Activated T-helper 17 cell treated with anti-CD3 and anti-CD28 coated beads, Interleukin-2, amount 50 U/mL, for 72 hours (primary cell): Measurements from ENCODE around the gene RCN2. TPM values are rescaled to one million over a fixed set of nuclear protein-coding genes. Genes with fewer than 3 reads are reported as not detected.
A peak's percentile ranks its signal among the peaks of the same experiment; 100 is the strongest.

Experiments
- ATAC-seq: fragments of 150-1000 bp; cut with Tn5 transposase; replicated peaks from 2 replicates; pipeline ENCODE4 v1.10.0; 2021; ENCODE audit warnings: mild to moderate bottlenecking, moderate library complexity
- H3K27ac Mint-ChIP-seq: one replicate; pipeline ENCODE4 v1.8.0; 2022; ENCODE audit warnings: mixed read lengths
- H3K27me3 Mint-ChIP-seq: one replicate; pipeline ENCODE4 v1.8.0; 2022; ENCODE audit warnings: mixed read lengths
- H3K36me3 Mint-ChIP-seq: one replicate; pipeline ENCODE4 v1.8.0; 2022; ENCODE audit warnings: low read depth, mild to moderate bottlenecking, mixed read lengths
- H3K4me1 Mint-ChIP-seq: one replicate; pipeline ENCODE4 v1.8.0; 2022; ENCODE audit warnings: mixed read lengths
- H3K4me3 Mint-ChIP-seq: one replicate; pipeline ENCODE4 v1.8.0; 2022; ENCODE audit warnings: mild to moderate bottlenecking, mixed read lengths
- H3K9me3 Mint-ChIP-seq: one replicate; pipeline ENCODE4 v1.8.0; 2022; ENCODE audit warnings: mixed read lengths
- total RNA-seq, 2 donors: library from RNA; stranded (reverse); gene quantifications; one replicate each; pipeline ENCODE4 v1.2.3, GENCODE V29; 2022

Gene RCN2
- total RNA-seq, 2 donors from 2014 or later, result 18.1 to 27.5 TPM

GRCh38 chr15:77001966-77002365 lies 70.4 kb downstream of the RCN2 start:
- peak overlapping the region; percentile 85 for H3K4me3 Mint-ChIP-seq
- H3K36me3 Mint-ChIP-seq, result peaks cover 96% of the 10 kb centered on the region
- peak overlapping the region; percentile 85 for H3K27ac Mint-ChIP-seq
- no peak for ATAC-seq
- no peaks in the 10 kb centered on the region for H3K27me3 Mint-ChIP-seq
- no peaks in the 10 kb centered on the region for H3K9me3 Mint-ChIP-seq
- H3K4me1 Mint-ChIP-seq, result peaks cover 69% of the 10 kb centered on the region

DNA sequence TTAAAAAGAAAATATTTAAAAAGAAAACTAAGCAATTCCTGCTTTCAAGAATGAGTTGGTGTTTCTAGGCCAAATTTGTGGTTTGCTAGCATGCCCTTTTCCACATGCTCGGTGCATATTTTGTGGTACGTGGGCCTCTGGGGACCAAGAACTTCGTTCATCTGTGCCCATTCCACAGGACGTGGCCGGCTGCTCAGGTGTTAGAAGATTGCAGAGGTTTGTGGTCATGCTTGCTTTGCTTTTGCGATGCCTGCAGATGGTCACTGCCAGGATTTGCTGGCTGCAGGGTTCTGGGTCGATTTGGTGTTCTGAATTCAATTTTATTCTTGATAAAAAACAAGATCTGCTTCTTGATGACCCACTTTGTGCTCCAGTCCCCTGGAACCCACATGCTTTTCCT lies 70.9 kb downstream of the RCN2 start:
- H3K36me3 Mint-ChIP-seq, result peaks cover 95% of the 10 kb centered on the region
- H3K27me3 Mint-ChIP-seq, result no peaks in the 10 kb centered on the region
- no peak for ATAC-seq
- H3K4me3 Mint-ChIP-seq, result peak overlapping the region; percentile 85
- H3K4me1 Mint-ChIP-seq, result peaks cover 65% of the 10 kb centered on the region
- peak overlapping the region; percentile 85 for H3K27ac Mint-ChIP-seq
- no peaks in the 10 kb centered on the region for H3K9me3 Mint-ChIP-seq

DNA sequence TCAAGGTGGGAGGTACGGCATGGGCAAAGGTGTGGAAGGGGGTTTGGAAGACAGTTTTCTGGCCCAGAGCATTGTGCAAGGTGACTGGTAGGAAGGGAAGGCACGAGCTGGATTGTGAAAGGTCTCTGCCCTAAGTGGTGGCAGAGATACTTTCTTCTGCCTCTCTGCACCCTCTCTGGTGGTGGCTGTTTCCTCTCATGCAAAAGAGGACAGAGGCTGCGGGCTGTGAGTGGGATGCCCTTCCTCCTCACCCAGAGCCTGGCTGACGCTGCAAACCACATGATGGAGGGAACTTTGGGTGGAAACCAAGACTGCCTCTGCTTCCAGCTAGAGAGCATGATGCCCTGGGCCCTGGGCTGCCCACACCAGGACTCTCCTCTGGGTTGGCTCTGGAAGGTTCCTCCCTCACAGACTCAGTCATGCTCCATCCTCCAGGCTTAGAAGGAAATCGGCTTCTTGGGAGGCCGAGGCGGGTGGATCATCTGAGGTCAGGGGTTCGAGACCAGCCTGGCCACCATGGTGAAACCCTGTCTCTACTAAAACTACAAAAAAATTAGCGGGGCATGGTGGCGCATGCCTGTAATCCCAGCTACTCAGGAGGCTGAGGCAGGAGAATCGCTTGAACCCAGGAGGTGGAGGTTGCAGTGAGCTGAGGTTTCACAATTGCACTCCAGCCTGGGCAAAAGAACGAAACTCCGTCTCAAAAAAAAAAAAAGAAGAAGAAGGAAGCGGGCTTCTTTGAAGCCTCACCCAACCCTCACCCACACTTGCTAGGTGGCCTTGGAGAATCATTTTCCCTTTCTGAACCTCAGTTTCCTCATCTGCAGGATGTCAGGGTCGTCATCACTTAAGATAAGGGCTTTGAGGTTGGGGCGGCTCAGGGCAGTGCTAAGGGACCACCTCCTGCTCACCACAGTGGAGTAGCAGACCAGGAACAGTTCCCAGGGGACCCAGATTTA lies 71.7 kb downstream of the RCN2 start:
- Mint-ChIP-seq H3K27ac (peak overlapping the region; percentile 85), H3K4me3 (peak overlapping the region; percentile 85), H3K9me3 (no peaks in the 10 kb centered on the region), H3K27me3 (no peaks in the 10 kb centered on the region), H3K36me3 (peaks cover 87% of the 10 kb centered on the region), H3K4me1 (peaks cover 57% of the 10 kb centered on the region)
- peak; percentile 92 for ATAC-seq

Other genes with a start within 250 kb of the RCN2 start
- gene SCAPER, start 26.4 kb upstream of the RCN2 start, total RNA-seq, result 10 to 100 TPM; 25.8 to 56.7 TPM
- 100 to 1,000 TPM; 125 to 137 TPM for gene PSTPIP1, start 63.4 kb downstream of the RCN2 start, total RNA-seq
- 10 to 100 TPM in 1 of 2 donors, 1 to 10 TPM in 1; 9.6 to 27.6 TPM for gene TSPAN3, start 139.4 kb downstream of the RCN2 start, total RNA-seq